C4-2B (cell line): Measurements from ENCODE around the gene NCK1.

Source experiments
- ZFX ChIP-seq: fragments of 450-650 bp; IDR thresholded peaks from 2 replicates; pipeline ENCODE4 v1.6.1; 2017
- TF ChIP-seq, protein P1 (sequence below): fragments of 450-650 bp; conservative IDR thresholded peaks from 2 replicates; pipeline ENCODE4 v1.5.1; 2017; ENCODE audit warnings: mild to moderate bottlenecking

DNA sequence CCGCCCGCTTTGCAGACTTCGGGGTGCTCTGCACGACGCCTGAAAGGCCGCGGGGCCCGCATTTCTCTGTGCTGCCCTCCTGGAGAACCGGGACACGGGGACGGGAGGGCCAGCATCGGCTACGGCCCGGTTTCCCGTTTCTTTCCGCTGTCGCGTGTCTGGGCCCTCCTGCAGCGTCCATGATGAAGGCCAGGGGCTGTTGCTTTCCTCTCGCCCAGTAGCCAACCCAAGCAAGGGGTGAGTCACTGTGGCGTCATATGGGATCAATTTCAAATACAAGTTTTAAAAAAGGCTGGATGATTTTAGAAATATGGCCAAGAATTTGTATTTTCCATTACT, 42.6 kb upstream of the NCK1 start:
- TF ChIP-seq, protein P1, sequence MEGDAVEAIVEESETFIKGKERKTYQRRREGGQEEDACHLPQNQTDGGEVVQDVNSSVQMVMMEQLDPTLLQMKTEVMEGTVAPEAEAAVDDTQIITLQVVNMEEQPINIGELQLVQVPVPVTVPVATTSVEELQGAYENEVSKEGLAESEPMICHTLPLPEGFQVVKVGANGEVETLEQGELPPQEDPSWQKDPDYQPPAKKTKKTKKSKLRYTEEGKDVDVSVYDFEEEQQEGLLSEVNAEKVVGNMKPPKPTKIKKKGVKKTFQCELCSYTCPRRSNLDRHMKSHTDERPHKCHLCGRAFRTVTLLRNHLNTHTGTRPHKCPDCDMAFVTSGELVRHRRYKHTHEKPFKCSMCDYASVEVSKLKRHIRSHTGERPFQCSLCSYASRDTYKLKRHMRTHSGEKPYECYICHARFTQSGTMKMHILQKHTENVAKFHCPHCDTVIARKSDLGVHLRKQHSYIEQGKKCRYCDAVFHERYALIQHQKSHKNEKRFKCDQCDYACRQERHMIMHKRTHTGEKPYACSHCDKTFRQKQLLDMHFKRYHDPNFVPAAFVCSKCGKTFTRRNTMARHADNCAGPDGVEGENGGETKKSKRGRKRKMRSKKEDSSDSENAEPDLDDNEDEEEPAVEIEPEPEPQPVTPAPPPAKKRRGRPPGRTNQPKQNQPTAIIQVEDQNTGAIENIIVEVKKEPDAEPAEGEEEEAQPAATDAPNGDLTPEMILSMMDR = no peak
- TF ChIP-seq ZFX = no peak
